NB4 (cell line): Measurements from ENCODE around the gene VAMP5.
"Not testable (repeated sequence)": the region's sequence is repeated elsewhere in the genome, so short reads cannot be mapped to it uniquely, and the experiment has no call there.

Experiments
- DNase-seq: peaks from one replicate; pipeline ENCODE4 v3.0.0; 2010; ENCODE audit warnings: low read depth
- H3K4me3 ChIP-seq: one replicate; pipeline ENCODE4 v1.5.1; 2011; ENCODE audit warnings: mild to moderate bottlenecking, low read depth, low read length, moderate library complexity
- CTCF ChIP-seq: IDR thresholded peaks from one replicate; pipeline ENCODE4 v1.5.1; 2012; ENCODE audit warnings: low read depth, low read length
- MAX ChIP-seq: IDR thresholded peaks from 2 replicates; pipeline ENCODE4 v1.6.1; 2011; ENCODE audit warnings: low read depth, low read length
- MYC ChIP-seq: IDR thresholded peaks from 2 replicates; pipeline ENCODE4 v1.6.1; 2011; ENCODE audit warnings: low read depth, low read length
- POLR2A ChIP-seq: IDR thresholded peaks from 2 replicates; pipeline ENCODE4 v1.6.1; 2011; ENCODE audit warnings: mild to moderate bottlenecking; ENCODE audit not compliant: insufficient read length; ENCODE audit errors: extremely low read depth

Gene VAMP5

DNA sequence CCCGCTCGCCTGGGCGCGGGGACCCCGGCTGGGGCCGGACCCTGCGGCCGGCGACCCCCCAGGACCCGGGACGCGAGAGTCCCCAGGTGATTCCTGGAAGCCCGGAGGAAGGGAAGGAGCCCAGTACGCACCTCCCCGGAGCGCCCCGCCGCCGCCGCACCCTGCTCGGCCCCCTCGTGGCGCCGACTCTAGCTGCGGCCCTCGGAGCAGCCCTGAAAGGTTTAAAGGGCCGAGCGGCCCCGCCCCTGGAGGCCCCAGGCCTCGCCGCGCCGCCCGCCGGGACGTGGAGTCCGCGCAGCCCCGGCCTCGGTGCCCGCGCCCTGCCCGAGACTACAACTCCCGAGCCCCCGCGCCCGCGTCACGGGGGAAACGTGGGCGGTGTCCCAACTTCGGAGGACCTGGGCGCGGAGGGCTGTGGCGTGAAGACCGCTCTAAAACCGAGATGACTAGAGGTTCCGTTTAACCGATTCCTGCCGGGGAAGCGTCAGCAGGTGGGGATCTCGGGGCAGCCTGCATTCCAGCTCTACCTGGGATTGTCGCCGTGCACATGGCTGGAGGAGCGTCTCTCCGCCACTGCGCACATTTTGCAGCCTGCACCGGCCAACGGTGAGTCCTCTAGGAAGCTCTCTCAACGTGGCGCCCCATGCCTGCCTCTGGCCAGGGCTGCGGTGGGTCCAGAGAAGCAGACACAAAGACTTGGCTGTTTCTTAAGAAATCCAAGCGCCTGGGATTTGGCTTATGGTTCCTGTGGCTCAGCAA lies 18.4 kb downstream of the VAMP5 start, which contains the start of gene TMEM150A:
Gene TMEM150A (minus strand): TSS at position 223 of the 759 bp plus-strand sequence. CDS start 750 bp downstream, outside the sequence.
- H3K4me3 ChIP-seq: peak within 1 kb of the TSS; percentile 93
- TF ChIP-seq MAX: peak; percentile 65
- TF ChIP-seq CTCF: no peak
- peak; percentile 33 for TF ChIP-seq POLR2A
- peak; percentile 65 for TF ChIP-seq MYC
- peak; percentile 96 for DNase-seq

DNA sequence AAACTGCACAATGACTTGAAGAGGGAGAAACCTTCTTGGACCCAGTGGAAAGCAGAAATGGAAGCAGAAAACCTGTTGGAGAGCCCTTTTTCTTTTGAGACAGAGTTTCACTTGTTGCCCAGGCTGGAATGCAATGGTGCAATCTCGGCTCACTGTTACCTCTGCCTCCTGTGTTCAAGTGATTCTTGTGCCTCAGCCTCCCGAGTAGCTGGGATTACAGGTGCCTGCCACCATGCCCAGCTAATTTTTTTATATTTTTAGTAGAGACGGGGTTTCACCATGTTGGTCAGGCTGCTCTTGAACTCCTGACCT lies 19.9 kb downstream of the VAMP5 start:
- H3K4me3 ChIP-seq: peak overlapping the region; percentile 93

GRCh38 chr2:85604568-85605339 lies 20.5 kb downstream of the VAMP5 start:
- DNase-seq: no peak
- H3K4me3 ChIP-seq: no peak overlapping the region
- TF ChIP-seq MAX (no peak), CTCF (no peak), POLR2A (no peak), MYC (no peak)

More for the DNA sequence above, 19.9 kb downstream of the VAMP5 start:
- DNase-seq: not testable (repeated sequence)

DNA sequence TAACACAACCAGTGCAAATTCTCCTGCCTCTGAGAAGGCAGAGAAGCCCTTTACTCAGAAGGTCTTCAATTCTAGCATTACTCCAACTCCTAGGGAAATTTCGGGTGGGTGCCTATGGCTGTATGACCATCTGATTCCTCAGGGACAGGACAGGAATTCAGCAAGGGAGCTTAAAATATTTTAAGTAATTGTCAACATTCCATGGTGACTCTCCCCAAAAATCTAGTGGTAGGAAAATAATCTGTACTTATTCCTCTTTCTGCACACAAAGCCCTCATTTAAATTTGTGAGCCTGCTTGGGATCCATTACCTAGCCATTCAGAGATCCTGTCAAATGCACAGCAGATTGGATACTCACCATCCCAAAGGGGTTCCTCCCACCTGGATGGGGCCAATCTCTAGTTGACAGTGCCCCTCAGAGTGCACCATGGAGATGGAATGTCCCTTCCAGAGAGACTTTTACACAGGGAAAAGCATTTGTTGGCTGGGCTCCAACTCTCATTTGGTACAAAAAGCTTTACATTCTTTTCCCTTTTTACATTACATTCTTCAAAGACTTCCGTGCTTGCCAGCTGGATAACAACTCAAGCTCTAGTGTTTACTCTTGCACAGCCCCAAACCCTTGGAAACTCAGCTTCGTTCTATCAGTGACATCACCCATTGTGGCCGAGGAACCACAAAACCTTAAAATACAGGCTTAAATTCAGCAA lies 21.3 kb downstream of the VAMP5 start:
- H3K4me3 ChIP-seq: no peak overlapping the region
- TF ChIP-seq MYC (no peak), POLR2A (no peak), MAX (no peak), CTCF (no peak)
- no peak for DNase-seq

GRCh38 chr2:85606116-85606455 lies 21.9 kb downstream of the VAMP5 start:
- H3K4me3 ChIP-seq: no peak overlapping the region
- DNase-seq: no peak
- TF ChIP-seq CTCF (no peak), POLR2A (no peak), MAX (no peak), MYC (no peak)
